Mucosa of descending colon (tissue), 3 donors: ENCODE measurements around the gene HS6ST3. TPM values are rescaled to one million over a fixed set of nuclear protein-coding genes. Genes with fewer than 3 reads are reported as not detected.

ENCODE experiments used
- ATAC-seq: fragments of 200-7000 bp; cut with Tn5 transposase; one replicate; pipeline ENCODE4 v1.9.1; 2020; ENCODE audit warnings: mild to moderate bottlenecking, moderate library complexity
- DNase-seq, 3 donors: peaks; one replicate each; pipeline ENCODE4 v3.0.0-alpha.2; 2020
- H3K36me3 ChIP-seq: fragments of 200-600 bp; one replicate; pipeline ENCODE4 v1.8.0; 2021; ENCODE audit warnings: low read depth, mild to moderate bottlenecking
- H3K4me1 ChIP-seq: fragments of 200-600 bp; one replicate; pipeline ENCODE4 v1.8.0; 2021; ENCODE audit warnings: low read depth, mild to moderate bottlenecking
- H3K4me3 ChIP-seq: fragments of 200-600 bp; one replicate; pipeline ENCODE4 v1.8.0; 2021; ENCODE audit warnings: mild to moderate bottlenecking
- H3K9me3 ChIP-seq: fragments of 200-600 bp; one replicate; pipeline ENCODE4 v1.8.0; 2021; ENCODE audit warnings: mild to moderate bottlenecking
- CTCF ChIP-seq: fragments of 200-600 bp; IDR thresholded peaks from one replicate; pipeline ENCODE4 v1.8.0; 2022; ENCODE audit warnings: antibody characterized with exemption, mild to moderate bottlenecking
- intact Hi-C, 2 donors: fragments of 100-400 bp; cut with DNase I in 1 of 2; cut with micrococcal nuclease in 1 of 2; formaldehyde crosslinking; loops; one replicate each; pipeline versions ENCODE4 v1.11.0 to v1.11.1; 2022; cut with DNase I, micrococcal nuclease
- total RNA-seq, 3 donors: library from RNA; stranded (reverse); fragmentation: NEBNext Ultra II Directional in 2 of 3; extraction: Animal tissue kit (Norgen Biotek cat#: 25700) in 2 of 3; gene quantifications; one replicate each; pipeline versions ENCODE4 v1.2.1 to v1.2.4, GENCODE V29; 2021 to 2023
- donor health status: DM: no; HTN: no; CAD: no; lungs with moderate emphysema.
- donor health status: DM: no; HTN: no; CAD: no.
- donor health status: DM: no; HTN: yes; CAD: no.

Gene HS6ST3
- total RNA-seq, 3 donors from 2014 or later, result 0.14 to 0.89 TPM; not detected in 1

GRCh38 chr13:96284971-96285370, 195.1 kb downstream of the HS6ST3 start:
- Histone ChIP-seq H3K9me3 (no peaks in the 10 kb centered on the region), H3K4me1 (no peaks in the 10 kb centered on the region), H3K36me3 (no peaks in the 10 kb centered on the region), H3K4me3 (no peak overlapping the region)
- TF ChIP-seq CTCF, result no peak
- ATAC-seq, result no peak
- intact Hi-C loops, result no loop called here
- DNase-seq, result no peak

- Histone ChIP-seq H3K36me3 (no peaks in the 10 kb centered on the region), H3K9me3 (no peaks in the 10 kb centered on the region), H3K4me3 (no peak overlapping the region), H3K4me1 (no peaks in the 10 kb centered on the region)
- DNase-seq (no peak), ATAC-seq (no peak)
- no peak for TF ChIP-seq CTCF
- intact Hi-C loops, result no loop called here
Measured at GRCh38 chr13:96285729-96286128, 195.8 kb downstream of the HS6ST3 start.

- no peak for TF ChIP-seq CTCF
- intact Hi-C loops, result no loop called here
- no peak for DNase-seq
Measured at GRCh38 chr13:96294930-96295881, 205.3 kb downstream of the HS6ST3 start.

GRCh38 chr13:96297360-96297759, 207.5 kb downstream of the HS6ST3 start:
- Histone ChIP-seq H3K4me3 (no peak overlapping the region), H3K4me1 (no peaks in the 10 kb centered on the region), H3K9me3 (no peaks in the 10 kb centered on the region), H3K36me3 (no peaks in the 10 kb centered on the region)
- DNase-seq, result no peak
- ATAC-seq, result no peak
- TF ChIP-seq CTCF, result no peak
- intact Hi-C loops, result no loop called here

More at GRCh38 chr13:96294930-96295881, 205.3 kb downstream of the HS6ST3 start:
- Histone ChIP-seq H3K9me3 (no peaks in the 10 kb centered on the region), H3K4me3 (no peak overlapping the region), H3K4me1 (no peaks in the 10 kb centered on the region), H3K36me3 (no peaks in the 10 kb centered on the region)
- no peak for ATAC-seq

GRCh38 chr13:96299235-96299634, 209.3 kb downstream of the HS6ST3 start:
- Histone ChIP-seq H3K9me3 (no peaks in the 10 kb centered on the region), H3K4me3 (no peak overlapping the region), H3K4me1 (no peaks in the 10 kb centered on the region), H3K36me3 (no peaks in the 10 kb centered on the region)
- TF ChIP-seq CTCF, result no peak
- intact Hi-C loops, result no loop called here
- DNase-seq (no peak), ATAC-seq (no peak)
